ENCODE measurements around the gene GNG13. TPM values are rescaled to one million over a fixed set of nuclear protein-coding genes. Genes with fewer than 3 reads are reported as not detected.
"Not testable (repeated sequence)": the region's sequence is repeated elsewhere in the genome, so short reads cannot be mapped to it uniquely, and the experiment has no call there.

Gene GNG13
- total RNA-seq, 1 donor from 2014 or later = not detected

DNA sequence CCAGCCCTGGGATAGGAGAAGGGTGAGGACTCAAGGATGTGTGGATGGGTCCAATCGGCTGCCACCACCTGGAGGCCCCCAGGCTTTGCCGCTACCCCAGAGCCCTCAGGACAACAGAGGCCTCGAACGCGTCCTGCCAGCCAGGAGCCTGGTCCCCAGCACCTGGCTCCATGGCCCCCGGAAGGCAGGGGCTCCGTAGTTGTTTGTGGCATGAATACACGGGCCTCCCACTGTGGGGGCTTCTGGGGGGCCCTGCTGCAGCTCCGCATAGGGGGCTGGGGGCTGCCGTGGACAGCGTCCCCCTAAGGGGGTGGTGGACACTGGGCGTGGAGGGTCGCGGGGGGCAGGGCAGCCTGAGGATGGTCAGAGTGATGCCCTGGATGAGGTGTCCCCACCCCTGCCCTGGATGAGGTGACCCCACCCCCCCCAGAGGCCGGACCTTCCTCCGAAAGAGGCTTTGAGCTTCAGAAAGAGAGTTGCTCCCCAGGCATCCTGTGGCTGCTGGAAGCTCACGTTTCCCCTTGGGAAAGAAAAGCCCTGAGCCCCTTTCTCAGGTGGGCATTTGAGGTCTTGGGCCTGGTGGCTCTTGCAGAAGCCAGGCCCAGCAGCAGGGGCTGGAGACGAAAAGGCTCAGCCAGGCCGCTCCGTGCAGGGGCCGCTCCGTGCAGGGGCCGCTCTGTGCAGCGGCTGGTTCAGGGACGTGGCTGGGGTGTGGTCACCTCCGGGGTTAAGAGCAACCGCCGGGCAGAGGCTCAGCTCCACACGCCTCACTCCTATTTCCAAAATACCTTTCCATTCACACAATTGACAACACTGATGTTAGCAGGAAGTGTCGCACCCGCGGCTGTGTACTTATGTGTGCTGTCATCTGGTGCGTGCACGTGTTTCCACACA is 40.3 kb upstream of the GNG13 start:
- TF ChIP-seq, protein P1, sequence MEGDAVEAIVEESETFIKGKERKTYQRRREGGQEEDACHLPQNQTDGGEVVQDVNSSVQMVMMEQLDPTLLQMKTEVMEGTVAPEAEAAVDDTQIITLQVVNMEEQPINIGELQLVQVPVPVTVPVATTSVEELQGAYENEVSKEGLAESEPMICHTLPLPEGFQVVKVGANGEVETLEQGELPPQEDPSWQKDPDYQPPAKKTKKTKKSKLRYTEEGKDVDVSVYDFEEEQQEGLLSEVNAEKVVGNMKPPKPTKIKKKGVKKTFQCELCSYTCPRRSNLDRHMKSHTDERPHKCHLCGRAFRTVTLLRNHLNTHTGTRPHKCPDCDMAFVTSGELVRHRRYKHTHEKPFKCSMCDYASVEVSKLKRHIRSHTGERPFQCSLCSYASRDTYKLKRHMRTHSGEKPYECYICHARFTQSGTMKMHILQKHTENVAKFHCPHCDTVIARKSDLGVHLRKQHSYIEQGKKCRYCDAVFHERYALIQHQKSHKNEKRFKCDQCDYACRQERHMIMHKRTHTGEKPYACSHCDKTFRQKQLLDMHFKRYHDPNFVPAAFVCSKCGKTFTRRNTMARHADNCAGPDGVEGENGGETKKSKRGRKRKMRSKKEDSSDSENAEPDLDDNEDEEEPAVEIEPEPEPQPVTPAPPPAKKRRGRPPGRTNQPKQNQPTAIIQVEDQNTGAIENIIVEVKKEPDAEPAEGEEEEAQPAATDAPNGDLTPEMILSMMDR (conservative IDR thresholded peaks at IDR 0.05) = no peak
- no peak overlapping the region for H3K4me3 Mint-ChIP-seq

DNA sequence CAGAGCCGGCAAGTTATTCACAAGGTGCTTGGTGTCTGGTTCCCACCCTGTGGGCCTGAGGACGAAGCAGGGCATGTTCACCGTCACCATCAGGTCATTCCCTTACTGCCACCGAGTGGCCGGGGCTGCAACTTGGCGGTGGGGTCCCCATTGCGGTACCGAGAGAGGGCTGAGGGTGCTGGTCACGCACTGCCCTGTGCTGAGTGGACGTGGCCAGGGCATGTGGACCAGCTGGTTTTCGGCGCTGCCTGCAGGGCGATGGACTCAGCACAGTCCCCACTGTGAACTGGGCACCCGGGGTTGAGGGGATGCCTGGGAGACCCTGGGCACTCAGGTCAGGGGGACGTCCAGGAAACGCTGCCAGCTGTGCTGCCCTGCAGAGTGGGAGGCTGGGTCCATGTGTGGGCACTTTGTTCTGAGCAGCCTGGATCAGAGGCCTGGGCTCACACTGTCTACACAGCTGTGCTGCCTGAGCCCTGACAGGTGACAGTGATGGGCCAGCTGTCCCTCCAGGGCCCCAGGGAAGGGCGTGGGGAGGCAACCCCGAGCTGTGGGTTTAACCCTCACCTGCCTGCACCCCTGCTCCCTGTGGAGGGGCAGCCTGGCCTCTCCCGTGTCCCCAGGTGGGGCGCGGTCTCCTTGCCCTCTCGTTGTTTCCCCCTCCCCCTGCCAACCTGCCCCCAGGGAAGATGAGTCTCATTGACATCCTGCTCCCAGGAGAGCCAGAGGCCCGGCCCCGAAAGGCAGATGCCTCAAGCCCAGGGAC is 39.3 kb upstream of the GNG13 start:
- no peak overlapping the region for H3K4me3 Mint-ChIP-seq
- peaks cover 3% of the 10 kb centered on the region for H3K9me3 Mint-ChIP-seq
- DNase-seq (ENCODE audit: low read depth, low spot score) = no peak
- H3K36me3 Mint-ChIP-seq (ENCODE audit: low read depth) = peaks cover 4% of the 10 kb centered on the region
- no peak overlapping the region for H3K27ac Mint-ChIP-seq (ENCODE audit: unreplicated experiment)
- peaks cover 8% of the 10 kb centered on the region for H3K4me1 Mint-ChIP-seq
- TF ChIP-seq, protein P1 (conservative IDR thresholded peaks at IDR 0.05) = no peak
- H3K27me3 Mint-ChIP-seq (ENCODE audit: low read depth) = no peaks in the 10 kb centered on the region

More for the DNA sequence above, 40.3 kb upstream of the GNG13 start:
- Mint-ChIP-seq H3K27me3 (ENCODE audit: low read depth) (no peaks in the 10 kb centered on the region), H3K27ac (ENCODE audit: unreplicated experiment) (no peak overlapping the region), H3K4me1 (peaks cover 8% of the 10 kb centered on the region), H3K9me3 (peaks cover 3% of the 10 kb centered on the region), H3K36me3 (ENCODE audit: low read depth) (peaks cover 7% of the 10 kb centered on the region)
- no peak for DNase-seq (ENCODE audit: low read depth, low spot score)

DNA sequence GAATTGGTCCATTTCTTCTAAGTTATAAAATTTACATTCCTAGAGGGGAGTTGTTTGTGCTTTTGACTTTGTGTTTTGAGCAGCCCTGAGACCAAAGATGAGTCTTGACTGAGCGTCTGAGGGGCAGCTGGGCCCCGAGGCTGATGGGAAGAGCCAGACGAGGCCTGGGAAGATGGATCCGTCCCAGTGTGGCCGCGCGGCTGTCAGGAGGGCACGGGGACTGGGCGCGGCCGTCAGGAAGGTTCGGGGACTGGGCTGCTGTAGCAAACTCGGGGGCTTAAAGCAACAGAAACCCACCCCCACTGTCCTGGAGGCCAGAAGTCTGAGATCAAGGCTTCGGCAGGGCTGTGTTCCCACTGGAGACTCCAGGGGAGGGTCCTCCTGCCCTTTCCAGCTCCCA is 38.2 kb upstream of the GNG13 start:
- TF ChIP-seq, protein P1 (conservative IDR thresholded peaks at IDR 0.05) = no peak
- Mint-ChIP-seq H3K36me3 (ENCODE audit: low read depth) (peaks cover 4% of the 10 kb centered on the region), H3K27ac (ENCODE audit: unreplicated experiment) (no peak overlapping the region), H3K9me3 (peaks cover 3% of the 10 kb centered on the region), H3K4me1 (peaks cover 8% of the 10 kb centered on the region), H3K4me3 (no peak overlapping the region), H3K27me3 (ENCODE audit: low read depth) (peaks cover 4% of the 10 kb centered on the region)
- no peak for DNase-seq (ENCODE audit: low read depth, low spot score)

DNA sequence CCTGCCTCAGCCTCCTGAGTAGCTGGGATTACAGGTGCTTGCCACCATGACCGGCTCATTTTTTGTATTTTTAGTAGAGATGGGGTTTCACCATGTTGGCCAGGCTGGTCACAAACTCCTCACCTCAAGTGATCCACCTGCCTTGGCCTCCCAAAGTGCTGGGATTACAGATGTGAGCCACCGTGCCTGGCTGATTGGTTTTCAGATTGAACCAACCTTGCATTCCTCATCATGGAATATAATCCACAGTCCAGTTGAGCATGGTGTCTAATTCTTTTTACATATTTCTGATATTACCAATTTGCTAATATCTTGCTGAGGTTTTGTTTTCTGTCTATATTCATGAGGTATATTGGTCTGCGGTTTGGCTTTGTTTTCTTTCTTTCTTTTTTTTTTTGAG is 36.3 kb upstream of the GNG13 start:
- H3K9me3 Mint-ChIP-seq; H3K27ac Mint-ChIP-seq (ENCODE audit: unreplicated experiment); H3K27me3 Mint-ChIP-seq (ENCODE audit: low read depth); H3K4me1 Mint-ChIP-seq; H3K36me3 Mint-ChIP-seq (ENCODE audit: low read depth); H3K4me3 Mint-ChIP-seq; DNase-seq (ENCODE audit: low read depth, low spot score): not testable (repeated sequence)

DNA sequence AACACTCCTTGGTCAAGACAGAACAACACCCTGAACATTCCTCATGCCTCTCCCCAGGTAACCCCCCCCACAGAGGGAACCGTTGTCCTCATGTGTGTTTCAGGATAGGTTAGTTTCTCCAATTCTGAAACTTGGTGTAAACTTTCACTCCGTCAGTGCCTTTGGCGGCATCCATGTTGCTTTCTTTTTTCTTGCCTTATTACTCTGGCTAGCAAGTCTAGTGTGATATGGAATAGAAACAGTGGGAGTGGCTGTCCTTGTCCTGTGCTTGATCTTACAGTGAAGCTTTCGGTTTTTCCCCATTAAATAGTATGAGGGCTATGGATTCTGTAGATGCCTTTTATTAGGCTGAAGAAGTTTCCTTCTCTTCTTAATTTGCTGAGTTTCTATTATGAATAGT is 35.7 kb upstream of the GNG13 start:
- Mint-ChIP-seq H3K27ac (ENCODE audit: unreplicated experiment) (no peak overlapping the region), H3K9me3 (peaks cover 3% of the 10 kb centered on the region)

More for the DNA sequence above, 35.7 kb upstream of the GNG13 start:
- Mint-ChIP-seq H3K4me3 (no peak overlapping the region), H3K4me1 (no peaks in the 10 kb centered on the region), H3K36me3 (ENCODE audit: low read depth) (peaks cover 4% of the 10 kb centered on the region), H3K27me3 (ENCODE audit: low read depth) (peaks cover 4% of the 10 kb centered on the region)
- TF ChIP-seq, protein P1 (conservative IDR thresholded peaks at IDR 0.05) = no peak
- no peak for DNase-seq (ENCODE audit: low read depth, low spot score)
